ENCODE measurements around the gene SLC10A7. TPM values are rescaled to one million over a fixed set of nuclear protein-coding genes. Genes with fewer than 3 reads are reported as not detected.

SLC10A7 gene
- polyA plus RNA-seq, 1 donor (not counting 4 experiments of a cell fraction or from before 2014, with no cell fraction given) = 12.7 TPM

GRCh38 chr4:146417822-146418221 is 103.9 kb downstream of the SLC10A7 start:
- Histone ChIP-seq H3K36me3 (ENCODE audit: control insufficient read depth in 2 of 2, extremely low read depth in 1 of 2, insufficient read depth in 2 of 2, low read length in 2 of 2) (no peaks in the 10 kb centered on the region), H3K9me3 (ENCODE audit: control insufficient read depth, low read depth, low read length) (no peaks in the 10 kb centered on the region), H3K27me3 (ENCODE audit: control insufficient read depth, extremely low read depth, insufficient read depth, low read length) (no peaks in the 10 kb centered on the region), H3K79me2 (ENCODE audit: control insufficient read depth, insufficient read depth, low read length) (no peaks in the 10 kb centered on the region), H3K9me1 (ENCODE audit: control insufficient read depth, extremely low read depth, insufficient read depth, low read length) (no peaks in the 10 kb centered on the region), H3K4me3 (ENCODE audit: control insufficient read depth in 2 of 3, extremely low read depth in 1 of 3, insufficient read depth in 2 of 3, low read depth in 1 of 3, low read length in 3 of 3) (no peak overlapping the region), H4K20me1 (ENCODE audit: control insufficient read depth, extremely low read depth, insufficient read depth, low read length) (no peaks in the 10 kb centered on the region), H3K4me1 (ENCODE audit: control insufficient read depth, extremely low read depth, insufficient read depth, low read length) (no peaks in the 10 kb centered on the region), H3K27ac (ENCODE audit: control insufficient read depth, insufficient read depth, low read length) (no peak overlapping the region), H2AFZ (ENCODE audit: control insufficient read depth, low read length) (no peak overlapping the region), H3K9ac (ENCODE audit: control insufficient read depth, extremely low read depth, insufficient read depth, low read length) (no peak overlapping the region), H3K4me2 (ENCODE audit: control insufficient read depth, extremely low read depth, insufficient read depth, low read depth, low read length) (no peak overlapping the region)
- FAIRE-seq (no peak), DNase-seq (ENCODE audit: low read depth, low spot score) (no peak)
- dilution Hi-C loops (cut with MboI; ENCODE audit: extremely low pct_ligation_motif_present, low sequenced_read_pairs) = no loop called here
- TF ChIP-seq EZH2 (IDR thresholded peaks at IDR 0.05; ENCODE audit: low read length) (no peak), CTCF (optimal IDR thresholded peaks at IDR 0.05 in 1 of 3, IDR thresholded peaks at IDR 0.05 in 1 of 3, conservative IDR thresholded peaks at IDR 0.05 in 1 of 3; ENCODE audit: extremely low read depth in 1 of 3, insufficient read depth in 2 of 3, low read length in 3 of 3) (no peak)

- Histone ChIP-seq H3K36me3 (ENCODE audit: control insufficient read depth in 2 of 2, extremely low read depth in 1 of 2, insufficient read depth in 2 of 2, low read length in 2 of 2) (no peaks in the 10 kb centered on the region), H3K79me2 (ENCODE audit: control insufficient read depth, insufficient read depth, low read length) (no peaks in the 10 kb centered on the region), H3K4me2 (ENCODE audit: control insufficient read depth, extremely low read depth, insufficient read depth, low read depth, low read length) (no peak overlapping the region), H4K20me1 (ENCODE audit: control insufficient read depth, extremely low read depth, insufficient read depth, low read length) (no peaks in the 10 kb centered on the region), H2AFZ (ENCODE audit: control insufficient read depth, low read length) (no peak overlapping the region), H3K9ac (ENCODE audit: control insufficient read depth, extremely low read depth, insufficient read depth, low read length) (no peak overlapping the region), H3K27me3 (ENCODE audit: control insufficient read depth, extremely low read depth, insufficient read depth, low read length) (no peaks in the 10 kb centered on the region), H3K27ac (ENCODE audit: control insufficient read depth, insufficient read depth, low read length) (no peak overlapping the region), H3K9me1 (ENCODE audit: control insufficient read depth, extremely low read depth, insufficient read depth, low read length) (no peaks in the 10 kb centered on the region), H3K9me3 (ENCODE audit: control insufficient read depth, low read depth, low read length) (no peaks in the 10 kb centered on the region), H3K4me3 (ENCODE audit: control insufficient read depth in 2 of 3, extremely low read depth in 1 of 3, insufficient read depth in 2 of 3, low read depth in 1 of 3, low read length in 3 of 3) (no peak overlapping the region), H3K4me1 (ENCODE audit: control insufficient read depth, extremely low read depth, insufficient read depth, low read length) (no peaks in the 10 kb centered on the region)
- dilution Hi-C loops (cut with MboI; ENCODE audit: extremely low pct_ligation_motif_present, low sequenced_read_pairs) = no loop called here
- no peak for TF ChIP-seq CTCF (optimal IDR thresholded peaks at IDR 0.05 in 1 of 3, IDR thresholded peaks at IDR 0.05 in 1 of 3, conservative IDR thresholded peaks at IDR 0.05 in 1 of 3; ENCODE audit: extremely low read depth in 1 of 3, insufficient read depth in 2 of 3, low read length in 3 of 3)
- no peak for TF ChIP-seq EZH2 (IDR thresholded peaks at IDR 0.05; ENCODE audit: low read length)
- DNase-seq (ENCODE audit: low read depth, low spot score) (no peak), FAIRE-seq (no peak)
These were observed 105.9 kb downstream of the SLC10A7 start for GRCh38 chr4:146415829-146416228.

Data from keratinocyte (primary cell).